GM12892 (cell line): ENCODE data around the gene QPCTL. TPM values are rescaled to one million over a fixed set of nuclear protein-coding genes. Genes with fewer than 3 reads are reported as not detected.
A peak's percentile ranks its signal among the peaks of the same experiment; 100 is the strongest.

ENCODE experiments used
- DNase-seq: peaks from one replicate; pipeline ENCODE4 v3.0.0; 2011; ENCODE audit not compliant: insufficient read length
- FAIRE-seq: peaks from 2 replicates; lab custom pipeline; 2011; peaks lifted over from hg19 to GRCh38; lab: Jason Lieb, UNC
- POLR2A ChIP-seq: IDR thresholded peaks from 2 replicates; pipeline ENCODE4 v1.6.1; 2011; ENCODE audit warnings: low read depth, low read length, control low read depth
- POLR2AphosphoS5 ChIP-seq: IDR thresholded peaks from 2 replicates; pipeline ENCODE4 v1.6.1; 2011; ENCODE audit warnings: low read depth, low read length, control low read depth
- TAF1 ChIP-seq: IDR thresholded peaks from 2 replicates; pipeline ENCODE4 v1.6.1; 2011; ENCODE audit warnings: low read depth, mild to moderate bottlenecking, control low read depth, low read length, borderline replicate concordance
- polyA plus RNA-seq: library from polyadenylated mRNA; unstranded; fragments of >200 nt; gene quantifications from one replicate; pipeline ENCODE4 v1.2.1, GENCODE V29; 2012; ENCODE audit warnings: missing spikeins, inconsistent platforms; ENCODE audit not compliant: missing spikeins

QPCTL gene
- 9.0 TPM for polyA plus RNA-seq

DNA sequence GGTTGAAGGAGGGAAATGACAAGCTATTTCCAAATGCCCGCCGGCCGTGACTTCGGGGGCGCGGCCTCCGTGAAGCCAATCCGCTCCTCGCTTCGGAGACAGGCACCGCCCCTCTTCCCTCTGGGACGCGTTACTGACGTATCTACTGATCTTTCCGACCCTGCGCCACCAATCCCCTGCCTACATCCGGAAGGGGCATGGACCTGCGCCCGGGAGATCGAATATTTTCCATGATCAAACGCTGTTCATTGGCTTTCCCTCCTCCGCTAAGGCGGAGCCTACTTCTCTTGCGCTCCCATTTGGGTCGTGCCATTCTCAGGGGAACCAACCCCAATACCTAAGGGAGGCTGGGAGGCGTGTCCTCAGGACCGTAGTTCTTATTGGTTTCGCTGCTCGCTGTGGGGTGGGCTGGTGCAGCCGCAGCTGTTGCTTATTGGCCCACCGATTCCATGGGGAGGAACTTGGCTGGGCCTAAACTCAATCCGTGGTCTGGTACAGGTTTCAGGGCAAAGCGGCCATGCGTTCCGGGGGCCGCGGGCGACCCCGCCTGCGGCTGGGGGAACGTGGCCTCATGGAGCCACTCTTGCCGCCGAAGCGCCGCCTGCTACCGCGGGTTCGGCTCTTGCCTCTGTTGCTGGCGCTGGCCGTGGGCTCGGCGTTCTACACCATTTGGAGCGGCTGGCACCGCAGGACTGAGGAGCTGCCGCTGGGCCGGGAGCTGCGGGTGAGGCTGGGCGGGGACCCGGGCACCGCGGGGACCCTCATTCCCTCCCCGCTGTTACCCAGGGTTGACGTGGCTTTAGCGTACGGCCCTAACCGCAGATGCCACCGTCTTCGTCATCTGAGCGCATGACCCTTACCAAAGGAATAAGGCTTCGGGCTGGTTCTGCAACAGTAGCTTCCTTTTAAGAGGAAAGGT lies at the start of gene QPCTL:
TSS of gene QPCTL (plus strand) at position 480 of the 919 bp plus-strand sequence. CDS start at position 518, 38 bp downstream.
- TF ChIP-seq POLR2AphosphoS5 (peak; percentile 82), POLR2A (peak; percentile 91), TAF1 (0 out of 2 replicates have a peak, but pooled peaks have one; percentile 31)
- FAIRE-seq: peak; percentile 99
- DNase-seq: peak; percentile 94

DNA sequence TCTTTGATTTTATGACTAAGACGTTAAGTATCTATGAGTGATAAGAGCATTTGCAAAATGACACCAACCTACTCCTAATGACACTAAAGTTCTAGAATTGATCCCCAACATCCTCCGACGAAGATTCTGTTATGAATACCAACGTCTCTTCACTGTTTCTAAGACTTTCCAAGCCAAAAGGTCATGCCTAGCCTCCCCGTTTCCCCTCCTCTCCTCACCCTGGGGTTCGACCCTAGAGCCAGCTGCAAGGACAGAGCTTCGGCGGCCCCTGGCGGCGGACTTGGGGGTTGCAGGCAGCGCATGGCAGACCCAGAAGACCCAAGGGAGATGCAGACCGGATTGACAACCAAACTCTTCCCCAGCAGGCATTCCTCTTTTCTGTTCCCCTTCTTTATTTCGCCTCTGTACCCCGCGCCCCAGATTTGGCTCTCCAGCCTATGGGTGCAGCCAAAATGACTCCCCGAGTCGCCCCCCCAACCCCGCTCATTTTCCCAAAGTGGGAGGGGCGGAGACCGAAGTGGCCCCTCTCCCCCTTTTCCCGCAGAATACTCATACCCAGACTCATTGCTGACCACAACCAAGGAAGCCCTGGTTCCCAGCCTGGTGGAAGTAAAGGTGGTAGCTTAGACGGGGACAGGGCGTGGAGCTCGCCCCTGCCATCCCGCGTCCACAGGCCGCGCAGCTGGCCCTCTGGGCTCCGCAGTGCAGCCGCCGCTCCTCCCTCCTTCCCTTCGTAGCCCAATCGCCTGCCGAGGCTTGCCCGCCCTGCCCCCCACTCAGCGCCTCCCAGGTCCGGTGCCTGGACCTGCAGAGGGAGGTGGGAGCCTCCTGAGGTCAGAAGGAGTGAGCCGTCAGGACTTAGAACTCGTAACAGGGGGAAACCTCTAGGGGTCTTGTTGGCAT lies 49.2 kb upstream of the QPCTL start:
- FAIRE-seq (peak; percentile 85), DNase-seq (peak; percentile 80)
- TF ChIP-seq POLR2A (no peak), POLR2AphosphoS5 (no peak), TAF1 (no peak)

DNA sequence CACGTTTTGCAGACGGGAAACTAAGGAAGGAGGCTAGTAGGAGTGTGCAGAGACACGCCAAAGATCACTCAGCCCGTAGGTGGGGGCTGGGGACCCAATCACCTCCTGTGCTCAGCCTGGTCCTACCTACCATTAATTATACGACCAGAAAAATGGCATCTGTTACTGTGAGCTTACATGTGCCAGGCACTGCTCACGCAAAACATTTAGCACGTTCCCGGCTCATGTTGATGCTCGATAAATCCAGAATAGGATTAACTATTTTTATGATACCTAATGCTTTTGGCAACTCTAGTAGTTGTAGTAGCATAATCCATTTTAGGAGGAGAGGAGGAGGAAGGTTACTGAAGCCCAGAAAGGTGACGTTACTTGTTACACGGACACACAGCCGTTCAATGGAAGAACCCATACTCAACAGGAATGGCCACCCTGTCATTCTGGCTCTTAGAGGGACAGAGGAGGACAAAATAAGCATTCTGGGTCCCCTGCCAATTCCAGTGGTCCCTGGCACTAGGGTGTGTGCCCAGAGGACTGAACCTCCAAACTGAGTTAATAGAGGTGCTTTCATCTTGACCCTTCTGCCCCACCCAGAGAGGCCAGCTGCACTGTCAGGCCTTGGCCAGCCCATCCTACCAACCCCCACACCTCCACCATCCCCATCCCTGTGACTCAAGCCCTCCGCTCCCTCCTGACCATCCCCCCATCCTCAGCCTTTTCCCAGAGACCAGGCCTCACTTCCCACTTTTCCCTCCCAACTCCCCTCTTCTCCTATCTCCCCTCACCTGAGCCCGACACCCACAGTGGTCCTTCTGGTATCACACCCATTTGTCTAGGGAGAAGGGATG lies 48.3 kb upstream of the QPCTL start:
- TF ChIP-seq POLR2AphosphoS5 (no peak), TAF1 (no peak), POLR2A (no peak)
- DNase-seq (no peak), FAIRE-seq (no peak)

DNA sequence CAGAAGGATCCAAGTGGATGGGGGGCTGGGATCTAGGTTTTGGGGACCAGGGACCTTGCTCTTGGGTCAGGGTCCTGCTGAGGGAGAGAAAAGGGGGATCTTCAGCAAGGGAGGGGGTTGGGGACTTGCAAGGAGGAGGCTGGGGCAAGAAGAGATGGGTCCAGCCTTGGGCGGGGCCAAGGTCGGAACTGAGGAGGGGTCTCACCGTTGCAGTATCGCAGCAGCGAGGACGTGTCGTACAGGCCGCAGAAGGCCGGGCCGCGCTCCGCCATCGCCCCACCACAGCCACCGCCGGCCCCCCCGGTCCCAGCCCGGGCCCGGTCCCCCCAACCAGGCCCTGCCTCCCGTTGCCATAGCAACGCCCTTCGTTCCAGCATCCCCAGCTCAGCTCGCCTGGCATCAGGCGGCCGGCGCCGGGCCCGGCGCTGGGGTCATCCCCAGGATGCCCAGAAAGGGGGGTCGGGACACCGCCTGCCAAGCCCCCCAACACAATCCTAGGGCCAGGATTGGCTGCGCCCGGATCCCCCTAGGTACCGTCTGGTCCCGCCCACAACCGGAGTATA lies 47.3 kb upstream of the QPCTL start:
- no peak for FAIRE-seq
- TF ChIP-seq POLR2AphosphoS5: no peak
- TF ChIP-seq TAF1: no peak
- no peak for TF ChIP-seq POLR2A
- no peak for DNase-seq

DNA sequence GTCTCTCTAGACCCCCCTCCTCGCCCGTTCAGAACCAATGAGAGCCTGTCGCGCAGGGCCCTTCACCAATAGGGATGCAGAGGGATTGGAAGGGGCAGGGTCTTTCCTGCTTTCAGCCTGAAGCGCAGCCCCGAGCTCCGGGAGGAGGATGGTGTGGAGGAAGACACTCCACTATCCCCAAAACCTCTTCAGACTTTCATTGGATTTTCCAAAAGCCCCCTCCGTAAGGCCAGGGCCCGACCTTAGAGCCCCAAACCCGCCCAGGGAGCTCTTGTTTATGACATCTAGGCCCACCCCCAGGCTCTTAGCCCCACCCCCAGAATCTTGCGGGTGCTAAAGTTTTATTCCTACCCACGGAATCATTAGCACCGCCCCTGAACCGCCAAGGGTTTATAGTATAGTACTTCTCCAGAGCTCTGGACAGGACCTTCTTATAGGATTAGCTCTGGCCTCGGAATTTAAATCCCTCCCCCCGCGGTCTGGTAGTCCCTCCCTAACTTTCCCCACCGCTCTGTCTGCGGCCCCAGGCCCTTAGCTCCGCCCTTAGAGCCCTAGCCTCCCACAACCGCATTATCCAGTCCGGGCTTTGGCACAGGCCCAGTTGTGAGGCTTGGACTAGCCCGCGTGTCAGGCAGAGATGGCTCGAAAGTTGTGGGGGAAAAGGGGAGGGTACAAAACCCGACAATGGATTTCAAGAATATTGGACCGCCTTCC lies 46.7 kb upstream of the QPCTL start:
- FAIRE-seq: peak; percentile 84
- TF ChIP-seq POLR2A (no peak), TAF1 (no peak), POLR2AphosphoS5 (no peak)

DNA sequence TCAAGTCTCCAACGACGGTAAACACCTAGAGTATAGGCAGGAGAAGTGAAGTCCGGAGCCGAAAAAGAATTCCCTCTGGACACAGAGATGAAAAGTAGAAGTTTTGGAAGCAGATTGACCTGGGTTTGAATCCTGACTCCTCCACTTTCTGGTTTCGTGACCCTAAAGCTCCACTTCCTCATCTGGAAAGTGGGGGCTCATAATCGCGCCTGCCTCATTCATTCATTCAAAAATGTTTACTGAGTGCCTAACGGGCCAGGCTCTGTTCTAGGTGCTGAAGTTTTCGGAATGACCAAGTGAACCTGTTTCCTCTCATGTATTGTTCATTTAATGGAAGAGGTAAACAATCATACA lies 46.1 kb upstream of the QPCTL start:
- no peak for TF ChIP-seq TAF1
- no peak for TF ChIP-seq POLR2AphosphoS5
- TF ChIP-seq POLR2A: no peak
- no peak for FAIRE-seq
- no peak for DNase-seq

More for the DNA sequence above, 46.7 kb upstream of the QPCTL start:
- peak; percentile 91 for DNase-seq

DNA sequence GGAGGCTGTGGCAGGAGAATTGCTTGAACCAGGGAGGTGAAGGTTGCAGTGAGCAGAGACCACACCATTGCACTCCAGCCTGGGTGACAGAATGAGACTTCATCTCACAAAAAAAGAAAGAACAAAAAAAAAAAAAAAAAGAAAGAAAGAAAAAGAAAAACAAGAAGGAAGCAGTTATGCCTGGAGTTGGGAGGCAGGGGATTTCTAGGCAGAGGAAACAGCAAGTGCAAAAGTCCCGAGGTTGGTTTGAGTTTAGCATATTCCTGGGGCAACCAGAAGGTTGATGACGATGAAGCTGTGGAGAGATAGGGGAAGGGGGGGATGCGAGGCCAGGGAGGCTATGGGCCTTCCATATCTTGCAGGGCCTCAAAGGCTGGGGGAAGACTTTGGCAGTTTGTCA lies 41.7 kb upstream of the QPCTL start:
- TF ChIP-seq POLR2A (no peak), POLR2AphosphoS5 (no peak), TAF1 (no peak)
- FAIRE-seq (no peak), DNase-seq (no peak)

DNA sequence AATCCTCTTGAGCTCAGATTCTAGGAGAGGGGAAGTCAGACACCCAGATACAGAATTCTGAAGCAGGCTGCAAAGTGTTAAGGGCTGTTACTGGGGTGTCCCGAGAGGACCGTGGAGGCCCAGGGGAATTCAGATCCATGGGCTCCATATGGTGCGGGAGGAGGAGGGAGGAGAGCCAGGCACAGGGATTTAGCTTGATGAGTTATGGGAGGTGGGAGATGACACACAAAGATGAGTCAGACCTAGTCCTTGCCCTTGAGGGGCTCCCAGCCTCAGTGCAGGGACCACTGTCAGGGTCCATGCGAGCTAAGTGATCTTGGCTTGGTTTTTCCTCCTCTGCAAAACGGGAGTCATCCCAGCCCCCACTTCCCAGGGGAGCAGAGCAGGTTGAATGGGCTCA lies 38.8 kb upstream of the QPCTL start:
- no peak for DNase-seq
- TF ChIP-seq POLR2AphosphoS5 (no peak), TAF1 (no peak), POLR2A (no peak)
- no peak for FAIRE-seq

DNA sequence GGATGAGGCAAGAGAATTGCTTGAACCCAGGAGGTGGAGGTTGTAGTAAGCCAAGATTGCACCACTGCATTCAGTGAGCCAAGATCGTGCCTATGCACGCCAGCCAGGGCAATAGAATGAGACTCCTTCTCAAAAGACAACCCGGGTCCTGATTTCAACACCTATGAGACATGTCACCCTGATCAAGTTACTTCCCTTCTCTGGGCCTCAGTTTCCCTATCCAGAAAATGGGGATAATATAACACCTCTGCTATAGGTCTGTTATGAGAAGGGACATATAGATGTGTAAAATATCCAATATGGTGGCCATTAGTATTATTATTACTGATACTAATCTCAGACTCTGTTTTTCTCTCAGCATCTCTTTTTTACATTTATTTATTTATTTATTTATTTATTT lies 37.4 kb upstream of the QPCTL start:
- TF ChIP-seq POLR2AphosphoS5 (no peak), TAF1 (no peak), POLR2A (no peak)
- DNase-seq (no peak), FAIRE-seq (no peak)

DNA sequence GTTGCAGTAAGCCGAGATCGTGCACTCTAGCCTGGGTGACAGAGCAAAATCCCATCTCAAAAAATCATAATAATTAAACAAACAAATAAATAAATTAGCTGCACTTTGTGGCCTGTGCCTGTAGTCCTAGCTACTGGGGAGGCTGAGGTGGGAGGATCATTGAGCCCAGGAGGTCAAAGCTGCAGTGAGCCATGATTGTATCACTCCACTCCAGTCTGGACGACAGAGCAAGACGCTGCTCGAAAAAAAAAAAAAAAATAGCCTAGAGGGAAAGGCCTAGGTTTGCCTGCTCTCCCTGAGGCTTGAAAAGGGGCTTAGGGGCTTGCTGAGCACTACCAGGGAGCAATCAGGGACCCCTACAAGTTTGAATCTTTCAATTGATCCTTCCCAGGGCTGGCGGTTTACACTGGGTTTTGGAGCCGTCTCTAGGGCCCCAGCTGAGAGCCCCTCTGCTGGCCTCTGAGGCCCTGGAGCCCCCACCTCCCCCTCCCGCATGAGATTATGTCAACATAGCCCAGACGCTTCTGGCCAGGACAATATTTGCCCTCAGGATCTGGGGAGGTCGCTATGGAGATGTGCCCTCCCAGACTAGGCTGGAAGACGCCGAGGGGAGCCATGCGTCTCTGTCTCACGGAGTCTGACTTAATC lies 34.8 kb upstream of the QPCTL start:
- FAIRE-seq (no peak), DNase-seq (no peak)
- no peak for TF ChIP-seq POLR2A
- no peak for TF ChIP-seq TAF1
- TF ChIP-seq POLR2AphosphoS5: no peak
